ENCODE data around the gene MYO10.

DNA sequence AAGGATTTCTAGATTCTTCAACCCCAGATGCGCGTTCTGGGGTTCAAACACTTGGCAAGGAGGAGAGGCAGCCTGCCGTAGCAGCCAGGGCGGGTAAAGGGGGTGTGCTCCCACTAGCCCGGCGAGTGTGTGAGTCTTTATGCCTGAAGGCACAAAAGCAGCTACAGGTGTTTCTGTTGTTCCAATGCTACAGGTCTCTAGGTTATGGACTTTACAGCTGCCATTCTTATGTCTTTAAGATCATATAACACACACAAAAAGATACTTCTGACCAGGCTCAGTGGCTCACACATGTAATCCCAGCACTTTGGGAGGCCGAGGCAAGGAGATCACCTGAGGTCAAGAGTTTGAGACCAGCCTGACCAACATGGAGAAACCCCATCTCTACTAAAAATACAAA lies 185.6 kb downstream of the MYO10 start:
- TF ChIP-seq CREB1 (IDR thresholded peaks at IDR 0.05; ENCODE audit: low read depth), result no peak
- TF ChIP-seq YY1 (IDR thresholded peaks at IDR 0.05; ENCODE audit: low read depth), result no peak
- no peak for TF ChIP-seq EGR1 (IDR thresholded peaks at IDR 0.05)
- no peak for TF ChIP-seq EP300 (IDR thresholded peaks at IDR 0.05; ENCODE audit: borderline replicate concordance)
- no peak for TF ChIP-seq CEBPB (IDR thresholded peaks at IDR 0.05)
